NB4 (cell line): ENCODE measurements around the gene ALDH16A1.
A peak's percentile ranks its signal among the peaks of the same experiment; 100 is the strongest.

Experiments used
- CTCF ChIP-seq: IDR thresholded peaks from one replicate; pipeline ENCODE4 v1.5.1; 2012; ENCODE audit warnings: low read depth, low read length
- MAX ChIP-seq: IDR thresholded peaks from 2 replicates; pipeline ENCODE4 v1.6.1; 2011; ENCODE audit warnings: low read depth, low read length
- POLR2A ChIP-seq: IDR thresholded peaks from 2 replicates; pipeline ENCODE4 v1.6.1; 2011; ENCODE audit warnings: mild to moderate bottlenecking; ENCODE audit not compliant: insufficient read length; ENCODE audit errors: extremely low read depth

- TF ChIP-seq CTCF = peak; percentile 72
- no peak for TF ChIP-seq POLR2A
- no peak for TF ChIP-seq MAX
Observed at GRCh38 chr19:49475995-49476880, 23.2 kb downstream of the ALDH16A1 start.
